Measurements from ENCODE around the gene DMBT1.

- TF ChIP-seq CTCF (conservative IDR thresholded peaks at IDR 0.05; ENCODE audit: low read depth, low read length) (no peak), POLR2A (IDR thresholded peaks at IDR 0.05; ENCODE audit: low read depth, low read length) (no peak), SMC3 (IDR thresholded peaks at IDR 0.05; ENCODE audit: low read depth, low read length) (no peak), MAFK (IDR thresholded peaks at IDR 0.05; ENCODE audit: low read depth, low read length) (no peak)
These were observed 33.7 kb upstream of the DMBT1 start for GRCh38 chr10:122526892-122527291.

Measured in IMR-90 (cell line).